Coronary artery (tissue), 2 donors: ENCODE results near the gene CDCA7.
"Not testable (repeated sequence)": the region's sequence is repeated elsewhere in the genome, so short reads cannot be mapped to it uniquely, and the experiment has no call there.

Experiments used
- DNase-seq: peaks from one replicate; pipeline ENCODE4 v3.0.0-alpha.2; 2017; ENCODE audit warnings: low spot score
- H3K27ac ChIP-seq, 2 donors: fragments of 200-600 bp; sonication (generic); one replicate each; pipeline ENCODE4 v1.5.1; 2016 to 2019
- H3K4me3 ChIP-seq: fragments of 200-600 bp; sonication (generic); 2 replicates; pipeline ENCODE4 v1.5.1; 2016; ENCODE audit warnings: mild to moderate bottlenecking, moderate library complexity
- CTCF ChIP-seq: fragments of 200-600 bp; sonication (generic); IDR thresholded peaks from one replicate; pipeline ENCODE4 v1.5.1; 2019; ENCODE audit warnings: antibody characterized with exemption

CDCA7 gene

DNA sequence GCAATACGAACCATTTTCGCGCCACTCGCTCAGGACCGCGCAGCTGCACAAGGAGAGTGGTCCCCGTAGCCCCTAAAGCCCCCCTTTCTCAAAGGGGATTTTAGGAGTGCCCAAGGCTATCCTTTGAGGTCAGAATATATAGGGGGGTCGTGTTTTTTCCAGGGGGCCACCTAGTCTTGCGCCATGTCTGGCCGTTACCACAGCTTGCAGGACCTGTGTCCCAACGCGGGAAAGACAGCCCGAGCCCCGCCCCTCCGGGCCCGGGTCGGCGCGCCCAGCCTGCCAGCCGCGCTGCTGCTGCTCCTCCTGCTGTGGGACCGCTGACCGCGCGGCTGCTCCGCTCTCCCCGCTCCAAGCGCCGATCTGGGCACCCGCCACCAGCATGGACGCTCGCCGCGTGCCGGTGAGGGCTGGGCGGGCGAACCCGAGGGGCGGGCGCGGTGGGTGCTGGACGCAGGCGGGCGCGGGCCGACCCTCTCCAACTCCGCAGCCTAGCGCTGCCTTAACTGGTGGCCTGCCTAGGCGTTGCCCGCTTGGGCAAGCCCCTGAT is at the start of gene CDCA7:
CDCA7 (plus strand) TSS at position 291 of the 550 bp plus-strand sequence; CDS start at position 383, 92 bp downstream.
- Histone ChIP-seq H3K4me3 (peak within 1 kb of the TSS; percentile 86), H3K27ac (no peak within 1 kb of the TSS)
- TF ChIP-seq CTCF: no peak
- no peak for DNase-seq

GRCh38 chr2:173305303-173305702 is 49.4 kb upstream of the CDCA7 start:
- no peak for DNase-seq
- TF ChIP-seq CTCF: no peak
- Histone ChIP-seq H3K4me3 (no peak overlapping the region), H3K27ac (no peak overlapping the region)

- H3K4me3 ChIP-seq: no peak overlapping the region
- TF ChIP-seq CTCF: no peak
- DNase-seq: no peak
- H3K27ac ChIP-seq: no peak overlapping the region
These were observed 47.4 kb upstream of the CDCA7 start for GRCh38 chr2:173307293-173307692.

GRCh38 chr2:173309370-173309769 is 45.3 kb upstream of the CDCA7 start:
- H3K4me3 ChIP-seq, DNase-seq, H3K27ac ChIP-seq: not testable (repeated sequence)

DNA sequence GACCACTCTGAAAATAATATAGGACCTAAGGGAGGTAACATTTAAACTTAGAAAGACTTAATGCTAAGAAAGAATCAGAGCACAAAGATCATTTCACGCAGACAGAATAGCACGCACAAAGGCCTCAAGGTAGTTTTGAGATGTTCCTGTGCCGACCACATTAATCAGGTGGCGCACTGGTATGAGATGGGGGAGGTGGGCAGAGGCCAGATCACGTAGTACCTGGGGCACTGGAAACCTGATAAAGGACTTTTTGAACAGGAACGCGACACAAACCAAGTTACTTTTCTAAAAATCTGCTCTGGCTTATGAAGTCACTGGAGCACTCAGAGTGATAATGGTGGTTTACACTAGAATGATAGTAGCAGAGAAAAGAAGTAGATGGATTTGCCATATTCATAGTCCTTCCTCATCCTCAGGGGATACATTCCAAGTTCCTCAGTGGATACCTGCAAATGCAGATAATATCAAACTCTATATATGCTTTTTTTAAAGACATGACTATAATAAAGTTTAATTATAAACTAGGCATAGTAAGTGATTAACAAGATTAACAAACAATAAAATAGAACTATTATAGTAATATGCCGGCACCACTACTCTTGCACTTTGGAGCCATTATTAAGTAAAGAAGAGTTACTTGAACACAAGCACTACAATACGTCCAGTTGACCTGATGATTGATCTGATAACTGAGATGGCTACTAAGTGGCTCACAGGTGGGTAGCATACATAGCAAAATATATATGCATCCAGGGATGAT is 42.6 kb upstream of the CDCA7 start:
- no peak overlapping the region for H3K4me3 ChIP-seq
- DNase-seq: no peak

DNA sequence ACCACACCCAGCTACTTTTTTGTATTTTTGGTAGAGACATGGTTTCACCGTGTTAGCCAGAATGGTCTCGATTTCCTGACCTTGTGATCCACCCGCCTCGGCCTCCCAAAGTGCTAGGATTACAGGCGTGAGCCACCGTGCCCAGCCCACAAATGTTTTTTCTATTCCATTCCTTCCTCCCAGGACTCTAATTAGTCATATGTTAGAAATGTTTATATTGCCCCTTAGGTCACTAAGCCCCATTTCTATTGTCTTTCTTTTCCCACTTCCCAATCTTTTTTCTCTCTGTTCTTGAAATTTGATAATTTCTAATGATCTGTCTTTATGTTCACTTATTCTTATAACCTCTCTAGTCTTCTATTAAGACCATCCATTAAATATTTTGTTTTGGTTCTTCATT is 31.3 kb upstream of the CDCA7 start:
- Histone ChIP-seq H3K4me3 (no peak overlapping the region), H3K27ac (no peak overlapping the region)
- TF ChIP-seq CTCF: no peak
- DNase-seq: no peak

More for the DNA sequence above, 42.6 kb upstream of the CDCA7 start:
- no peak overlapping the region for H3K27ac ChIP-seq
- no peak for TF ChIP-seq CTCF

DNA sequence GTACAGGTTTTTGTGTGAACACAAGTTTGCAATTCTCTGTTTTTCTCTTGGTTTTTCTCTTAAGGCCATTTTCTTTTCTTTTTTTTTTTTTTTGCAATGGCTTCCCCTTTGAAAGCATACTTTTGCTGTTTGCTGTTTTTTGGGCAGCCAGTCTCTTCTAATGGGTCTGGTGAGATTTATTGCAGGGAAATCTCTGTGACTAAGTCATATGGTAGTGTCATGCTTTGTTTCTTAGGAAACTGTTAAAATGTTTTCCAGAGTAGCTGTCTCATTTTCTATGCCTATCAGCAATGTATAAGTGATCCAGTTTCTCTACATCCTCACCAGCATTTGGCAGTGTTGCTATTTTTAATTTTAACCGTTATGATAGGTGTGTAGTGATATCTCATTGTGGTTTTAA is 27.9 kb upstream of the CDCA7 start:
- TF ChIP-seq CTCF: no peak
- Histone ChIP-seq H3K27ac (no peak overlapping the region), H3K4me3 (no peak overlapping the region)
- DNase-seq: no peak
